Measurements from ENCODE around the gene KIF16B.
"Not testable (repeated sequence)": the region's sequence is repeated elsewhere in the genome, so short reads cannot be mapped to it uniquely, and the experiment has no call there.

Gene KIF16B

DNA sequence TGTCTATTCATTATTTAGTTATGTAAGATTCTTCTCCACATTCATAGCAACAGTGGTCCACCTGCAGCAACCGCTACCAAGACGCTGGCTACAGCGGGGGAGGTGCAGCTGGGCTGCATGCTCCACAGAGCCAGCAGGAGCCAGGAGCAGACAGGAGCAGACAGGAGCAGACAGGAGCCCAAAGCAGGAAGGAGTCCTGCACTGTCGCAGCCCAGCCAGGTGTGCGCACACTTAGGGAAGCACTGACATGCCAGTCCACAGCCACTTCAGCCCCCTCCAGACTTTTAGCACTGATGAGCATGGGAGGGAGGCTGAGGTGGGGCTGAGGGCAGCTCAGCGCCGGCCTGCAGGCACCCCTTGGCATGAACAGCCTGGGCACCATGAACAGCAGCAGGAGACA lies 19.6 kb downstream of the KIF16B start:
- DNase-seq = no peak

- DNase-seq = no peak
These were observed 20.1 kb downstream of the KIF16B start for GRCh38 chr20:16553101-16553500.

GRCh38 chr20:16552015-16552414 lies 21.2 kb downstream of the KIF16B start:
- DNase-seq = no peak

DNA sequence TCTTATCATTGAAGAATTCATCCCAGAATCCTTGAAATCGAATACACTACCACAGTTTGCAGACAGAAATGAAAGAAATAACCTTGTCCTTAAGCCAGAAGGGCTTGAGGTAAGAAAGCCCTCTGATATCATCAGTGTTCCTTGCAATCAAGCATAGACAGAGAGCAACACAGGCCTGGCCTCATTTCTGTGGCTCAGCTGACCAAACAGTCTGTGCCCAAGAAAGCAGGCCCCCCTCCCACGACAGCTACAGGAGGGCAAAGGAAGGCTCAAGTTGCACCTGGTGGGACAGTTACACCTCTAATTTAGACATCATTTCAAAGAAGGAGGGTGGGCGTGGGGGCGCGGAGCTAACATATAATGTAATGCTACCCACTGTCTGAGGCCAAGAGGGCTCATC lies 21.6 kb downstream of the KIF16B start:
- no peak for DNase-seq

- DNase-seq = no peak
These were observed 25.1 kb downstream of the KIF16B start for GRCh38 chr20:16548068-16548672.

GRCh38 chr20:16544949-16545348 lies 28.3 kb downstream of the KIF16B start:
- DNase-seq = no peak

DNA sequence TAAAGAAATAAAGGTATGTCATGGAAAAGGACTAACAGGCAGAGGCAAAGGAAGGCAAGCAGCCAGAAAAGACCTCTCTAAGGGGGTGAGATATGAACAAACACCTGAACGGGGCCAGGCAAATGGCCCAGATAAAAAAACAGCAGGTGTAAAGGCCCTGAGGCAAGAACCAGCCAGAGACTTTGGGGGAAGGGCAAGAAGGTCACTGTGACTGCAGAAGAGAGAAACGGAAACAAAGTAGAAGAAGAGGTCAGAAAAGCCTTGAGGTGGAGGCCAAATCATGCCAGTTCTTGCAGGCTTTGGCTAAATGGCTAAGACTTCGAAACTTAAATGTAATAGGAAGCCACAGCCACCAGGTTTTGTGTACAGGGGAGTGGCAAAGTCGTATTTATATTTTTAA lies 30.8 kb downstream of the KIF16B start:
- no peak for DNase-seq

- no peak for DNase-seq
These were observed 31.4 kb downstream of the KIF16B start for GRCh38 chr20:16541878-16542277.

DNA sequence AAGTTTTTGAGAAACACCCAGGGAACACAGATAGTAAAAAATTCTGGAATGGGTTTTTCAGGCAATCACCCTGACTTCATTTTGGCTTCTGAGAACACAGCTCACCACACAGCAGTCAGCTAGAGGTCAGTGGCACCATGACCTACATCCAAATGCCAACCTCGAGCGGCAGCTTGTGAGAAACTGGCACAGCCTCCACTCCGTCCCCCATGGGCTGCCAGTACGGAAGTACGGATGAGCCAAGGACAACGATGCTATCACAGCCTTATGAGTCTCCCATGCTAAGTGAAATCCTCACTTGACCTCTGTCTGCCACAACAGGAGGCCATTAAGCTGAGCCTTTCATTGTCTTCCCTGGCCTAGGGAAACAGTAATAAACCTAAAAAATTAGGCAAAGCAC lies 32.0 kb downstream of the KIF16B start:
- no peak for DNase-seq

DNA sequence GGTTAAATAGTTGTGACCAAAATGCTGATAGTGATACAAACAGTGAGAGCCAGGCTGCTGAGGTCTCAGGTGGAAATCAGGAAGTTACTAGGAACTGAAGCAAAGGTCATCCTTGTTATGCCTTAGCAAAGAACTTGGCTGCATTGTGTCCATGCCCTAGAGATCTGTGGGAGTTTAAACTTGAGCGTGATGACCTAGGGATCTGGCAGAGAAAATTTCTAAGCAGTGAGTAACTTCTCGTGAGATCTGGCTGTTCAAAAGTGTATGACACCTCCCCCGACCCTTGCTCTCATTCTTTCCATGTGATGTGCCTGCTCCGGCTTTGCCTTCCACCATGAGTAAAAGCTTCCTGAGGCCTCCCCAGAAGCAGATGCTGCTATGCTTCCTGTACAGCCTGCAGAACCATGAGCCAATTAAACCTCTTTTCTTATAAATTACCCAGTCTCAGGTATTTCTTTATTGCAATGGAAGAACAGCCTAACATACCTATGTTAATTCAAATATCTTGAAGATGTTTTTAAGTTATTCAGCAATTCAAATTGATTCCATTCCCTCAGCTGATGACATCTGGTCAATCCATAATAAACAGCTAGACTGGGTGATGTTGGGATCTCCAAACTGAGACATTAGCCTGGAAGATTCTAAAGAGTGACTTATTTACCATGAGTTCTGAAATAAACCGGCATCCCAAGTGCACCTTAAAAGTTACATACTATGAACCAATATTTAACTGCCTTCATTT lies 33.8 kb downstream of the KIF16B start:
- no peak for DNase-seq

- no peak for DNase-seq
These were observed 34.5 kb downstream of the KIF16B start for GRCh38 chr20:16538779-16539178.

- DNase-seq = no peak
These were observed 35.3 kb downstream of the KIF16B start for GRCh38 chr20:16537918-16538317.

- no peak for DNase-seq
These were observed 36.1 kb downstream of the KIF16B start for GRCh38 chr20:16537025-16537665.

GRCh38 chr20:16535277-16535676 lies 38.0 kb downstream of the KIF16B start:
- DNase-seq = no peak

GRCh38 chr20:16533502-16533901 lies 39.7 kb downstream of the KIF16B start:
- DNase-seq = no peak

DNA sequence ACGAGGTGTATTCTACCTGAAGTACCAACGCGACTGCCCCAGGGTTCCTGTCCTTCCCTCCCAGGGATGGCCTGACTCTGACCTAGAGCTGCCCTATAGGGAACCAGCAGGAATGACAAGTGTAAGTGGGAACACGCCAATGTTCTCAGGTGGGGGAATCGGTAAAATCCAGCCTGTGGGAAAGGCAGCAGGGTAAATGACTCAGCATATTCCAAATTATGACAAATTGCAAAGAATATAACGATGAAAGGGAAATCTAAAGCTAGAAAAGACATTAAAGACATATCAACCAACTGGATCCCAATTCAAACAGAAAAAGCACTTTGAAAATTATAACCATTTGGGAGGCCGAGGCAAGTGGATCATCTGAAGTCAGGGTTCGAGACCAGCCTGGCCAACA lies 41.8 kb downstream of the KIF16B start:
- no peak for DNase-seq

- no peak for DNase-seq
These were observed 43.0 kb downstream of the KIF16B start for GRCh38 chr20:16530201-16530681.

DNA sequence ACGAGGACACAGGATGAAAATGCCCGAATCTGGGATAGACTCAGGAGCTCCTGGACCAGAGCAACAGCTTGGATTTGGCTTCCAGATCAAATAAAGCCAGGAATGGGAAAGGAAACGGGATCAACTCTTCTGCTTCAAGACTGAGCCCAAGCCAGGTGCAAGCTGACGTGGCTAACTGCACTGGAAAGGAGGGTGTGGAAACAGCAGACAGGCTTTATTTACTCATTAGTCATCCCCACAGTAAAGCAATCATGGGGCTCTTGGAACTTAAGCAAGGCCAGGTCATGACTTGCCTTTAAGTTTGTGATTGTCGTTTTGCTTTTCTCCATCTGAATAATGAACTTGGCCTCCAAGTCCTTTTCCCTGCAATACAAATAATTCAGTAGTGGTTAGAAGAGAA lies 45.2 kb downstream of the KIF16B start:
- DNase-seq = no peak

DNA sequence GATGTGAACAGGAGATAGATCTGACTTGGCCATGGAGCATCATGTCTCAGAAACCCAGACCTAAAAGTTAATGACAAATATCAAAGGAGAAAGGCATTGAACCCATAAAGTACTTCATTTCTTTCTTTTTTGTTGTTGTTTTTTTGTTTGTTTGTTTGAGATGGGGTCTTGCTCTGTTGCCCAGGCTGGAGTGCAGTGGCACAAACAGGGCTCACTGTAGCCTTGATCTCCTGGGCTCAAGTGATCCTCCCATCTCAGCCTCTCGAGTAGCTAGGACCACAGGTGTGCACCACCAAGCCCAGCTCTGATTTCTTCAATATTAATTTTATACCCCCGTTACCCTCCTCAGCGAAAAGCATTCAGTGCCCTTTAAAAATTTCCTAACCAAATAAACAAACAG lies 45.8 kb downstream of the KIF16B start:
- no peak for DNase-seq

DNA sequence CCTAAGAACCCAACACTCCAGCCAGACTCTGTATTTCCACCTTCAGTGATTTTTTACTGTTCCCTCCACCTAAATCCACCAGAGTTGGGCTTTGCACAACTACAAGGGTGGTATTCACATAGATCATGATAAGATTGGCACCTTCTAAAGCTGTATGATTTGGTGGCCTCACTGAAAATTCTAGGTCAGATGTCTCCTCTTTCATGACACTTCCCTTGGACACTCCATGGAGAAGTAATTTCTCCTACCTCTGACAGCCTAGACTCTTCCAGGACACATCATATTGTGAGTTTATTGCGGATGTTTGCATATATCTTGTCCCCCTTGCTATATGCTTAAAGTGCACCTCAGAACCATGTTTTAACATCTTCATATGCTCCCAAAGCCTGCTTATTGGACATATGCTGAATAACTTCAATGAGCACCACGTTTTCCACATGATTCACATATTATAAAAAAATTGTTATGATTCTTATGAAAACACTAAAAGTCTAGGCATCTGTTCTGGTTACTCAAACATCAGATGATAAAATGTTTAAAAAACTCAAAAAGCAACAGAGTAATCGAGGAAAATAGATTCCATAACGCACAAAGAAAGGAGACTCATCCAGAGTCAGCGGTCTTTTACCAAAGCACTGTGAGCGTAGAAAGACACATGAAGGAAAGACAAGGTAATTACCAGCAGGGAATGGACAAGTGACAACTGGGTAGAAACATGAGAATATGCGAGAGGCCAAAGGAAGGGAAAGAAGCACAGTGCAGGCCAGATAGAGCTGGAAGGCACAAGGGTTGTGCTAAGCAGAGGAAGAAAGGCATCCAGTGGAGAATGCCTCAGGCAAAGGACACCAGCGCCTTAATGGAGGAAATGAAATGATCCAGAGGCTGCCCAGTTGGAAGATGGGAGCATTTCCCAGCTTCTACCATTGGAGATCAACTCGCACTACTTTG lies 46.5 kb downstream of the KIF16B start:
- DNase-seq = no peak

DNA sequence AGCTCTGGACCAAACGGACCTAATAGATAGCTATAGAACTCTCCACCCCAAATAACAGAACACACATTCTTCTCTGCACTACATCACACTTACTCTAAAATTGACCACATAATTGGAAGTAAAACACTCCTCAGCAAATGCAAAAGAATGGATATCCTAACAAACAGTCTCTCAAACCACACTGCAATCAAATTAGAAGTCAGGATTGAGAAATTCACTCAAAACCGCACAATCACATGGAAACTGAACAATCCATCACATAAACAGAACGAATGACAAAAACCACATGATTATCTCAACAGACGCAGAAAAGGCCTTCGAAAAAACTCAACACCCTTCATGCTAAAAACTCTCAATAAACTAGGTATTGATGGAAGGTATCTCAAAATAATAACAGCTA lies 50.6 kb downstream of the KIF16B start:
- not testable (repeated sequence) for DNase-seq

- no peak for DNase-seq
These were observed 53.1 kb downstream of the KIF16B start for GRCh38 chr20:16520154-16520553.

DNA sequence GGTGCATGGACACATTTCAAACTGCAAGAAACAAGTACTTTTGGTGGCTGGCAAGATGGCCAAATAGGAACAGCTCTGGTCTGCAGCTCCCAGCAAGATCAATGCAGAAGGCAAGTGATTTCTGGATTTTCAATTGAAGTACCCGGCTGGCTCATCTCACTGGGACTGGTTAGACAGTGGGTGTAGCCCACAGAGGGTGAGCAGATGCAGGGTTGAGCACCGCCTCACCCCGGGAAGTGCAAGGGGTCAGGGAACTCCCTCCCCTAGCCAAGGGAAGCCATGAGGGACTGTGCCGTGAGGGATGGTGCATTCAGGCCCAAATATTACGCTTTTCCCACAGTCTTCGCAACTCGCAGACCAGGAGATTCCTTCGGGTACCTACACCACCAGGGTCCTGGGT lies 53.6 kb downstream of the KIF16B start:
- DNase-seq = not testable (repeated sequence)

Data from NCI-H1930 (cell line).